Right lung (tissue), 5 donors: ENCODE data around the gene PLD2. TPM values are rescaled to one million over a fixed set of nuclear protein-coding genes. Genes with fewer than 3 reads are reported as not detected.
A peak's percentile ranks its signal among the peaks of the same experiment; 100 is the strongest.

ENCODE experiments used
- DNase-seq, 2 donors: peaks; one replicate each; pipeline ENCODE4 v3.0.0-alpha.2; 2013
- polyA plus RNA-seq, 5 donors: library from polyadenylated mRNA; unstranded; fragments of 120-200 nt; gene quantifications; one replicate each; pipeline versions ENCODE4 v1.2.1 to v1.2.3, GENCODE V29; 2013; ENCODE audit warnings: inconsistent platforms in 1 of 5, low replicate concordance in 1 of 5; ENCODE audit not compliant: insufficient read length in 5 of 5, insufficient read depth in 1 of 5

PLD2 gene
- polyA plus RNA-seq, 5 donors = 47.9 to 65.0 (median 60.6) TPM

GRCh38 chr17:4788807-4789700 is 17.9 kb upstream of the PLD2 start, which contains the start of gene GLTPD2:
TSS of gene GLTPD2 (plus strand) at chr17:4788964. CDS start at chr17:4789012, 48 bp downstream.
- DNase-seq = no peak

GRCh38 chr17:4789701-4789950 is 17.3 kb upstream of the PLD2 start:
- DNase-seq = no peak

- DNase-seq = peak; percentile 88 to 90
Observed at GRCh38 chr17:4789951-4790704, 16.8 kb upstream of the PLD2 start.

- no peak for DNase-seq
Observed at GRCh38 chr17:4790705-4791088, 16.3 kb upstream of the PLD2 start.

GRCh38 chr17:4795168-4795567 is 11.8 kb upstream of the PLD2 start:
- DNase-seq = no peak

- no peak for DNase-seq
Observed at GRCh38 chr17:4796552-4796920, 10.4 kb upstream of the PLD2 start.

GRCh38 chr17:4800462-4801196 is 6.3 kb upstream of the PLD2 start:
- DNase-seq = no peak

- DNase-seq = no peak
Observed at GRCh38 chr17:4802228-4802627, 4.7 kb upstream of the PLD2 start, which contains the start of gene C17orf114. TSS of gene C17orf114 (minus strand) at chr17:4802328.

- no peak for DNase-seq
Observed at GRCh38 chr17:4806456-4806776, 536 bp upstream of the PLD2 start.

- no peak for DNase-seq
Observed at GRCh38 chr17:4807605-4808377, 839 bp downstream of the PLD2 start.

- no peak for DNase-seq
Observed at GRCh38 chr17:4808378-4808767, 1.4 kb downstream of the PLD2 start.

- DNase-seq = no peak
Observed at GRCh38 chr17:4810696-4811290, 3.8 kb downstream of the PLD2 start.

- no peak for DNase-seq
Observed at GRCh38 chr17:4811471-4811870, 4.5 kb downstream of the PLD2 start.

- DNase-seq = no peak
Observed at GRCh38 chr17:4812690-4813089, 5.7 kb downstream of the PLD2 start.

GRCh38 chr17:4815043-4815675 is 8.2 kb downstream of the PLD2 start:
- no peak for DNase-seq

- DNase-seq = no peak
Observed at GRCh38 chr17:4816826-4817225, 9.9 kb downstream of the PLD2 start.

- no peak for DNase-seq
Observed at GRCh38 chr17:4818276-4818675, 11.3 kb downstream of the PLD2 start.

- no peak for DNase-seq
Observed at GRCh38 chr17:4822835-4823234, 15.9 kb downstream of the PLD2 start.

- DNase-seq = no peak
Observed at GRCh38 chr17:4823373-4824089, 16.6 kb downstream of the PLD2 start.

- no peak for DNase-seq
Observed at GRCh38 chr17:4827399-4827798, 20.4 kb downstream of the PLD2 start.
